HUDEP-2 (cell line): Measurements from ENCODE around the gene MICAL3.

Experiments
- DNase-seq, 76 experiments: peaks; one replicate each; lab custom pipeline; 2025; ENCODE audit not compliant: unreplicated experiment in 76 of 76; lab: John Stamatoyannopoulos, UW

The MICAL3 gene

GRCh38 chr22:17874231-17874905 lies 150.0 kb downstream of the MICAL3 start:
- no peak for DNase-seq

GRCh38 chr22:17873804-17874203 lies 150.6 kb downstream of the MICAL3 start:
- no peak for DNase-seq

GRCh38 chr22:17873116-17873515 lies 151.2 kb downstream of the MICAL3 start:
- no peak for DNase-seq

- DNase-seq, result no peak
Measured at GRCh38 chr22:17872471-17872870, 151.9 kb downstream of the MICAL3 start.

GRCh38 chr22:17871726-17872458 lies 152.5 kb downstream of the MICAL3 start:
- DNase-seq, result no peak

- DNase-seq, result no peak
Measured at GRCh38 chr22:17870407-17870806, 154.0 kb downstream of the MICAL3 start.

GRCh38 chr22:17869285-17870096 lies 154.9 kb downstream of the MICAL3 start:
- DNase-seq, result no peak

GRCh38 chr22:17868771-17869170 lies 155.6 kb downstream of the MICAL3 start:
- no peak for DNase-seq

- peak in 66 of 76 experiments; percentile 11 to 80 (median 50) for DNase-seq
Measured at GRCh38 chr22:17867160-17867785, 157.1 kb downstream of the MICAL3 start.

- DNase-seq, result no peak
Measured at GRCh38 chr22:17866621-17867020, 157.7 kb downstream of the MICAL3 start.

- peak in 4 of 76 experiments; percentile 4 to 21 (median 16) for DNase-seq
Measured at GRCh38 chr22:17866127-17866526, 158.2 kb downstream of the MICAL3 start.

- peak in 60 of 76 experiments; percentile 2 to 71 (median 35) for DNase-seq
Measured at GRCh38 chr22:17865183-17866055, 158.9 kb downstream of the MICAL3 start.

- no peak for DNase-seq
Measured at GRCh38 chr22:17864398-17865182, 159.8 kb downstream of the MICAL3 start.

- no peak for DNase-seq
Measured at GRCh38 chr22:17862646-17863181, 161.6 kb downstream of the MICAL3 start.

- DNase-seq, result no peak
Measured at GRCh38 chr22:17861909-17862308, 162.5 kb downstream of the MICAL3 start.

GRCh38 chr22:17860220-17860965 lies 164.0 kb downstream of the MICAL3 start:
- DNase-seq, result no peak

- no peak for DNase-seq
Measured at GRCh38 chr22:17858033-17858432, 166.3 kb downstream of the MICAL3 start.
